Measurements from ENCODE around the gene RPTOR. TPM values are rescaled to one million over a fixed set of nuclear protein-coding genes. Genes with fewer than 3 reads are reported as not detected.
A peak's percentile ranks its signal among the peaks of the same experiment; 100 is the strongest.

The RPTOR gene
- total RNA-seq, 3 donors from 2014 or later, result 21.4 to 27.5 (median 23.6) TPM

GRCh38 chr17:80539022-80539641, 5.5 kb upstream of the RPTOR start:
- no peak overlapping the region for H3K27ac ChIP-seq
- intact Hi-C loops (cut with DNase I; ENCODE audit: low total_unique reads), result no loop called here
- H3K4me3 ChIP-seq, result no peak overlapping the region
- no peaks in the 10 kb centered on the region for H3K27me3 ChIP-seq
- H3K36me3 ChIP-seq, result no peaks in the 10 kb centered on the region
- DNase-seq (ENCODE audit: low spot score in 2 of 2), result no peak
- H3K4me1 ChIP-seq, result no peaks in the 10 kb centered on the region
- TF ChIP-seq CTCF (IDR thresholded peaks at IDR 0.05), result no peak
- no peak for TF ChIP-seq POLR2AphosphoS5 (IDR thresholded peaks at IDR 0.05)
- no peaks in the 10 kb centered on the region for H3K9me3 ChIP-seq

DNA sequence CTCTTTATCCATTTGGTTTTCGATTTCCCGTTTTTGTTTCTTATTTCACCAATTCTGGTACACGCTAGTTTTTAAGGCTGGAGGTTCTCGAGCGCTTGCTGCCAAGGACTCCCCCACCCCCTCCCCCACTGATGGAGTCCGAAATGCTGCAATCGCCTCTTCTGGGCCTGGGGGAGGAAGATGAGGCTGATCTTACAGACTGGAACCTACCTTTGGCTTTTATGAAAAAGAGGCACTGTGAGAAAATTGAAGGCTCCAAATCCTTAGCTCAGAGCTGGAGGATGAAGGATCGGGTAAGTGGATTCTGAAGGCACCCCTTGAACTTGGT, 825 bp downstream of the RPTOR start:
- Histone ChIP-seq H3K9me3 (no peaks in the 10 kb centered on the region), H3K4me1 (peaks cover 0 to 10% of the 10 kb centered on the region in 2 donors), H3K4me3 (peak overlapping the region; percentile 84 to 96 (median 95)), H3K27me3 (no peaks in the 10 kb centered on the region), H3K36me3 (no peaks in the 10 kb centered on the region), H3K27ac (no peak overlapping the region)
- intact Hi-C loops (cut with DNase I; ENCODE audit: low total_unique reads), result no loop called here
- no peak for DNase-seq (ENCODE audit: low spot score in 2 of 2)
- TF ChIP-seq POLR2AphosphoS5 (IDR thresholded peaks at IDR 0.05) (no peak), POLR2A (IDR thresholded peaks at IDR 0.05) (no peak), CTCF (IDR thresholded peaks at IDR 0.05) (no peak)

DNA sequence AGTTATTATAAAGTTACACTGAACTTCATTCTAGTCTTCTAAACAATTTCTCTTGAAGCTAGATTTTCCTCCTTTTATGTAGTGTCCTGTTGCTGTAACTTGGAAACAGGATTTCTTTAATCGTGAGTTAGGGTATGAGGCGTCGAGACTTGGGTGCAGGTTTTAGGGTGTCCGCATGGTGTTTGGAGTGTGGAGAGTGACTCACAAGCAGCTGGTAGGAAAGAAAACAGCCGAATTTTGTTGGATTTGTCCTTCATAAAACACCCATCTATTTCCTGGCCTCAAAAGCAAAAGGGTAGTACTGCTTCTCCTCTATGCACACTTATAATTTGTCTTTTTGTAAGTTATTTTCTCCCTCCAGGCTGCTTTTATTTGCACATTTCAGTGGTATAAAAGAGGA, 1.6 kb downstream of the RPTOR start:
- Histone ChIP-seq H3K27me3 (no peaks in the 10 kb centered on the region), H3K9me3 (no peaks in the 10 kb centered on the region), H3K4me1 (peaks cover 0 to 10% of the 10 kb centered on the region in 2 donors), H3K36me3 (no peaks in the 10 kb centered on the region), H3K27ac (no peak overlapping the region), H3K4me3 (peak overlapping the region in 1 of 3 donors; percentile 95)
- TF ChIP-seq CTCF (IDR thresholded peaks at IDR 0.05) (no peak), POLR2AphosphoS5 (IDR thresholded peaks at IDR 0.05) (no peak), POLR2A (IDR thresholded peaks at IDR 0.05) (no peak)
- DNase-seq (ENCODE audit: low spot score in 2 of 2), result no peak
- intact Hi-C loops (cut with DNase I; ENCODE audit: low total_unique reads), result no loop called here

- no peaks in the 10 kb centered on the region for H3K36me3 ChIP-seq
- TF ChIP-seq CTCF (IDR thresholded peaks at IDR 0.05) (no peak), POLR2A (IDR thresholded peaks at IDR 0.05) (no peak), POLR2AphosphoS5 (IDR thresholded peaks at IDR 0.05) (no peak)
- H3K27me3 ChIP-seq, result no peaks in the 10 kb centered on the region
- H3K27ac ChIP-seq, result no peak overlapping the region
- H3K4me3 ChIP-seq, result no peak overlapping the region
- intact Hi-C loops (cut with DNase I; ENCODE audit: low total_unique reads), result loop anchor here (10.0 kb wide), 1 partner anchor 118 kb away; no protein-coding TSS in a partner anchor
- DNase-seq (ENCODE audit: low spot score in 2 of 2), result no peak
- no peaks in the 10 kb centered on the region for H3K4me1 ChIP-seq
- no peaks in the 10 kb centered on the region for H3K9me3 ChIP-seq
Observed at GRCh38 chr17:80552523-80552922, 7.9 kb downstream of the RPTOR start.

DNA sequence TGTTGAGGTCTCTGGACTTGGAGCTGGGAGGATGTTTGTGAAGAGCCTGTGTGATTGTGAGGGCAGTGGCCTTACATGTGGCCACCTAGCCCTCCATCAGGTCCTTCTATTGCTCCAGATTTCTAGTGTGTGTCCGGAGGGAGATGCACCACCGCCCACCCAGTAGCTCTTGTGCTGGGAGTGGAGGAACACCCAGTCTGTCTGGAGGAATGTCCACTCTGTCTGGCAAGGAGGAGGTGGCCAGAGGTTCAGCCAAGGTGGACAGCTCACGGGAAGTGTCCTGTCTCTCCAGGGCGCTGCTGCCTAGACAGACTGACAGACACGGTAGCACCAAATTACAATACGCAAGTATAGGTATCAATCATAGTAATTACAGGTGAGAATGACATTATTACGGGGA, 10.6 kb downstream of the RPTOR start:
- H3K27me3 ChIP-seq, result no peaks in the 10 kb centered on the region
- H3K4me1 ChIP-seq, result no peaks in the 10 kb centered on the region
- intact Hi-C loops (cut with DNase I; ENCODE audit: low total_unique reads), result loop anchor here (10.0 kb wide), 1 partner anchor 120 kb away; no protein-coding TSS in a partner anchor
- DNase-seq (ENCODE audit: low spot score in 2 of 2), result no peak
- no peak overlapping the region for H3K27ac ChIP-seq
- H3K9me3 ChIP-seq, result no peaks in the 10 kb centered on the region
- no peak for TF ChIP-seq CTCF (IDR thresholded peaks at IDR 0.05)
- TF ChIP-seq POLR2AphosphoS5 (IDR thresholded peaks at IDR 0.05), result no peak
- no peak for TF ChIP-seq POLR2A (IDR thresholded peaks at IDR 0.05)
- H3K4me3 ChIP-seq, result no peak overlapping the region
- no peaks in the 10 kb centered on the region for H3K36me3 ChIP-seq
